GM18951 (cell line): ENCODE measurements around the gene UBE3B.

Experiments
- POLR2A ChIP-seq: IDR thresholded peaks from 4 replicates; pipeline ENCODE4 v1.6.1; 2011; ENCODE audit warnings: mild to moderate bottlenecking; ENCODE audit not compliant: insufficient read length, insufficient read depth; ENCODE audit errors: extremely low read depth
- in situ Hi-C: fragments of 300-500 bp; cut with MboI; formaldehyde crosslinking; loops from one replicate; pipeline ENCODE4 v1.12.0; 2022; ENCODE audit warnings: low sequenced_read_pairs, mixed read lengths, inconsistent platforms; ENCODE audit not compliant: unreplicated experiment

Gene UBE3B

DNA sequence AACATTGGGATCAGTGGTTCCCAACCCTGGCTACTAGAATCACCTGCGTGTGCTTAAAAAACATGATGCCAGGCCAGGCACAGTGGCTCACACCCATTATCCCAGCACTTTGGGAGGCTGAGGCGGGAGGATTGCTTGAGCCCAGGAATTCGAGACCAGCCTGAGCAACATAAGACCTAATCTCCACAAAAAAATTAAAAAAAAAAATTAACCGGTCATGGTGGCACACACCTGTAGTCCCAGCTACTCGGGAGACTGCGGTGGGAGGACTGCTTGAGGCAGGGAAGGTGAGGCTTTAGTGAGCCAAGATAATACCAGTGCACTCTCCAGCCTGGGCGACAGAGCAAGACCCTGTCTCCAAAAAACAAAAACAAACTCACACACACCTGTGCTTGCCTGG lies 2.3 kb upstream of the UBE3B start:
- in situ Hi-C loops, result no loop called here
- TF ChIP-seq POLR2A, result no peak

DNA sequence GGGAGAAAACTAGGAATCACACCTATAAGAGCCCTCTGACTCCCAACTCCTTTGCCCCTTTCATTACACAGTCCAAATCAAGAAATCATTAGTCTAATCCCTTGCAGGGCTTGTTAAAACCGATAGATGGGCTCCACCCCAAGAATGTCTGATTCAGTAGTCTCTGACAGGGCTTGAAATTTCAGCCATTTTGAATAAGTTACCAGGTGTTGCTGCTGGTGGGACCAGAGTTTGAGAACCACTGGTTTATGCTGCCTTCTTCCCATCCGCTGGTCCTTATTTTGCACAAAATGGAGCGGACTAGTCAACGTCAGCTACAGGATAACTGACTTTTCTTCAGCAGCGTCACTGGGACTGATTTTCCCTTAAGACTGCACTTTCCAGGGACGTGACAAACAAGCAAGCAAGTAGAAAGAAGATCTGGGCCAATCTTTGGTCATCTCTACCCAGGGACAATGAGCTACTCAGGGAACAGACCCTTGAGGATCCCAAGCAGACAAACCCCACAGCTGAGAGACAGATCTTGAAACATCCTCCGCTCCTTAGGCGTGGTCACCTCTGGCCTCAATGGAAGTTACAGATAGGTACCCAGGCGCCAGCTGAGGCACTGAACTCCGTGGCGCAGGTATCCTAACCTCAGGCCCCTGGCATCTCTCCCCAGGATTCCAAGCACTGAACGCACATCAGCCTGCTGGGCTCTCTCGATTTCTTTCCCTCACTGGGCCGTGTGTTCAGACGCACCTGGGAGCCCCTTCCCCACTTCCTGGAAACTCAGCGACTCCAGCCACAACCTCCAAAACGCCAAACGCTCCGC lies 1.2 kb upstream of the UBE3B start:
- in situ Hi-C loops, result no loop called here

DNA sequence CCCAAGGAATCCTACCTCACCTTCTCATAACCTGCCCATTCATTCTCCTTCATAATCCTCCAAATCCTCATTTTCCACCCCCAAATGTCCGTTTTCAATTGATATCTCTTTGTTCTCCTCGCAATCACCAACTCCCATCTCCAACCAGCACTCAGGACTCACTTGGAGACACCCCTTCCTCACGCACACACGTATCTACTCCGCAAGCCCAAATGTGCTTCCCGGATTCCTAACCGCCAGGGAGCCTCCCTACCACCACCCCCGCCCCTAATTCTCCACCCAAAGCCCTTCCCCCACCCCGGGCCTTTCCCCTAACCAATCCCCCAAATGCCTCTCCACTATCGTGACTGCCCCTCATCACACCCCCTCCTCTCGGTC lies 638 bp upstream of the UBE3B start:
- no peak for TF ChIP-seq POLR2A
- in situ Hi-C loops, result no loop called here

More for the DNA sequence above, 1.2 kb upstream of the UBE3B start:
- TF ChIP-seq POLR2A, result no peak

DNA sequence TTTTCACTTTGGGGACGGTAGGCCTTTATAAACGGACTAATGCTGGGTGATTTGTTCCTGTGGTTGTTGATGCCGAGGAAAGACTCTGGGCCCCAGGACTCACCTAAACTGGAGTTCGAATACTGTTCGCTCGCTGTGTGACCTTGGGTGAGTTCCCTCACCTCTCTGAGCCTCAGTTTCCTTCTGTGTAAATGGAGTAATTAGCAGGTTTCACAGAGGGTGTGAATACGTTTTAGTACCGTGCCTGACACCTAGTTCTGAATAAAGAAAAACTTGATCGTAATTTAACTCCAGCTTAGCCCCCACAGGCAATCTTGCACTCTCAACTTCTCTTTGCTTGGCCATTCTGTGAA lies 505 bp downstream of the UBE3B start:
- in situ Hi-C loops, result no loop called here
- no peak for TF ChIP-seq POLR2A

DNA sequence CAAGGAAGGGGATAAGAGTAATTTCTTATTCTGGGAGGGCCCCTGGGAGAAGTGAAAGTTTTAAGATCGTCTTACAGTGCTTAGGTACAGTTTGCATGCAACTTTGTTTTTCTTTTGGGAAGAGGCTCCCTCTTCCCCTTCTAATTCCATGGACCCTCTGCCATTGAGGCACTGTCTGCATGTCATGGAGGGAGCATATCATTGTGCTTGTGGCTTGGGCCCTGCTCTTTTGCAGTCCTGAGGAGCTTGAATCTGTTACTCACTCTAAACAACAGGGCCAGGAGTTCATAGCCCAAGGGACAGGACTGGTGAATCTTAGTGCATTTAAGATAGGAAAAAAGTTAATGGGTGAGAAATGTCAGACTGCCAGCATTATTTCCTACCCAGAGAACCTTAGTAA lies 2.3 kb downstream of the UBE3B start:
- in situ Hi-C loops, result no loop called here
- TF ChIP-seq POLR2A, result no peak

DNA sequence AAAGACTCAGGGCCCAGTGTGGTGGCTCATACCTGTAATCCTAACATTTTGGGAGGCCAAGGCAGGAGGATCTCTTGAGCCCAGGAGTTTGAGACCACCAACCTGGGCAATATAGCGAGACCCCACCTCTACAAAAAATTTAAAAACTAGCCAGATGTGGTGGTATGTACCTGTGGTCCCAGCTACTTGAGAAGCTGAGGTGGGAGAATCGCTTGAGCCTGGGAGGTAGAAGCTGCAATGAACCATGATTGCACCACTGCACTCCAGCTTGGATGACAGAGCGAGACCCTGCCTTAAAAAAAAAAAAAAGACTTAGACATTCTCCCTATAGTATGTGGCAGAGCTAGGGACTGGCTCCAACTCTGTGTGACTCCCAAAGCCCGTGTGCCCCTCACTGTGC lies 2.9 kb downstream of the UBE3B start:
- in situ Hi-C loops, result no loop called here
- TF ChIP-seq POLR2A, result no peak

DNA sequence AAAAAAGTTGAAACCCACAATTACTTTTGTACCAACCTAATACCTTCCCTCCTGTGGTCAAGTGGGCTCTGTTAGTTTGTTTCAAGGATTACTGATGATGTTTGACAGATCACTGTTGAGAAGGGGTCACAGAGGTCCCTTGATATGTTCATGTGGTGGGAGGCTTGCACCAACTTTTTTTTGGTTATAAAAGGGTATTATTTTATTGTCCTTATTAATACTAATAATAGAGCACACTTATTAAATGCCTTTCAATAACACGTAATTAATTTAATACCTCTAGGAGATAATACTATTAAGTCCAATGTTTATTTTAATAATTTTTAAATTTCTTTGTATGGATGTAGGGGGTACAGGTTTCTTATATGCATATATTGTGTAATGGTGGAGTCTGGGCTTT lies 4.4 kb downstream of the UBE3B start:
- no peak for TF ChIP-seq POLR2A
- in situ Hi-C loops, result no loop called here

DNA sequence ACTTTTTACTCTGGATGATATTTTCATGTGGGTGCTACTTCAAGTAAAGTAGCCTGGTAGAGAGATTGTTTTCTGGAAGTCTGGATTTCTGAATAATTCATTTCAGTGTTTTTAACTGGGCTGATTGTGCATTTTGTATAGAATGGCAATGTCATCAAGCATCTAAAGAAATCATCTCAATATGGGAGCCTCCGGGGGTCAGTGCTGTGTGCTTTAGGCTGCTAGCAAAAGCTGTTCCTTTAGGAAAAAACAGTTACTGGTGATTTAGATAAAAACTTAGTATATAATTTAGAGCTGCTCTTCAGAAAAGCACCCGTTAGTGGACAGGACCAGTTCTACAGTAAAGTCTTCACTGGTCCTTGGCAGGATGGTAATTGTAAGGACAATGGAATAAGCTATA lies 5.1 kb downstream of the UBE3B start:
- in situ Hi-C loops, result no loop called here
- no peak for TF ChIP-seq POLR2A

DNA sequence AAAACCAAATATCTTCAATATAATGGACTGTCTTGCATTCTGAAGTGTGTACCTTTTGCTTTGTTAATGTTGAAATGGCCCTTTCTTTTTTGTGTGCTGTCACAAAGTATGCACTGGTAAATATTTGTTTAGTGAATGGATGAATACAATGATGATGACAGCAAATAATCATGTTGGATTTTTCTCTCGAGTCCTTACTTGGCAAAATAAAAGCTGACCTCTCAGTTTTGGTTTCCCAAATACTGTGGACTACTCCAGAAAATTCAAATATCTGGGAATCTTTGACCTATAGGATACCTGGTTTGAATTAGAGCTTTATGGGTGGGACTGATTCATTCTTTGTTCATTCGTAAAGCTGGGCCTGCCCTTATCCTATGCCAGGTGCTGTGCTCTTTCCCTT lies 5.5 kb downstream of the UBE3B start:
- TF ChIP-seq POLR2A, result no peak
- in situ Hi-C loops, result no loop called here

DNA sequence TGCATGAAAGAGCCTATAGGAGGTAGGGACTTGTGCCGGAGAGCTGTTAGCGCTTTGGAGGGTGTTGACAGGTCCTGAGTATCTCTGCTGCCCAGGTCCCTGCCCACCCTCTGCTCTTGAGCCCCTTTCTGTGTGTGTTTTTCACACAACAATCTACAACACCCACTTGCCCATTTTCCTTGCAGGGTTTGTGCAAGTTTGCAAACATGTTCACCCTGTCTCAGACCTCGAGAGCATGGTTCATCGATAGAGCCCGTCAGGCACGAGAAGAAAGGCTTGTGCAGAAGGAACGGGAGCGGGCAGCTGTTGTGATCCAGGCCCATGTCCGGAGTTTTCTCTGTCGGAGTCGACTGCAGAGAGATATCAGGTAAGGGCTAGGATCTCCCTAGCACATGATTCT lies 5.9 kb downstream of the UBE3B start:
- TF ChIP-seq POLR2A, result no peak
- in situ Hi-C loops, result no loop called here

DNA sequence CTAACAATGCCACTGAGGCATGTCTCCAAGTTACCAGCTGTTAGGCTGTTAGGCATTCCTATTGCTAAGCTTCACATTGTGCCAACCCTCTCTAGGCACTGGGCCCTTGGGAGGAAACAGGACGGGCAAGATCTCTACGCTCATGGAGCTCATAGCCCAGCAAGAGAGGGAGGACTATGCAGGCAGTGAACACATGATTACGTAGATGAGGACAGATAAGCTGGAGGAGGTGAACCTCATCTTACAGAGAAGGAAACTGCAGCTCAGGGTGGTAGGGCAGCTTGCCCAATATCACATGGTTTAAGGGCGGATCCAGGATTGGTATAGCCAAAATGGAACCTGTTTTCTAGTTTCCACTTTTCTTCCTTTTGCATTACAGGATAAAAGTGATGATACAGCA lies 7.8 kb downstream of the UBE3B start:
- in situ Hi-C loops, result no loop called here
- no peak for TF ChIP-seq POLR2A

DNA sequence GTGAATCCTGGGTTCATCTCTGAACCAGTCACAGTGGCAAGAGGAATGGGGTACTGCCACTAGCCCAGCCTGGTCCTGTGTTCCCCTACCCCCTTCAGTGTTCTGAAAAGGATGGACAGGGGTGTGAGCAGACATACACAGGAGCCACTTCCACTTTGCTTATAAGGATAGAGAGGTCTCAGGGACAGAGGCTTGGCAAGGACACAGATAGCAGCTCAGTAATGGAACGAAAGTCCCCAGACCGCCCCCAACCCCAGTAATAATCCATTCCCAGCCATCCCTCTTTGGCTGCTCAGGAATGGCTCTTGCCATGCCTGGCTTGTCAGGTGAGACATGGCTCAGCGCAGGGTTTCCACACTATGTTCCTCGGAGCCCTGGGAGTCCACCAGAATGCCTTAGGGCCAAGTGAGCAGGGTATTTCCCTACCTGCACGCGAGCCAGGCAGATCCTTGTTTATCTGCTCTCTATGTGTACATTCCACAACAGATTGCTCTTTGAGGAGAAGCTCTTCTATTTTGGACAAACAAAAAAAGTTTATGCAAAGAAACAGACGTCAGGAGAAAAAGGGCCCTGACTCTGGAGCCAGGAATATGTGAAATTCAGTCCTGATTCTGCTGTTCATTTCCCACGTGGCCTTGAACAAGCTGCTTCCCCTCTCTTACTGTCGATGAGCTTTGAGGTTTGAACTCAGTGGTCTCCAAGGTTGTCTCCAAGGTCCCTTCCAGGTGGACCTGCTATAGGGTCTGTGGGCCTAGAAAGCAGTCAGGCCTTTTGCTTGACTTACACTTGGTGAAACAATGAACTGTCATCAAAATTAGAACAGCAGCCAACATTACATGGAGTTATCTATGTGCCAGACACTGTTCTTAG lies 10.0 kb downstream of the UBE3B start:
- in situ Hi-C loops, result no loop called here
- no peak for TF ChIP-seq POLR2A

DNA sequence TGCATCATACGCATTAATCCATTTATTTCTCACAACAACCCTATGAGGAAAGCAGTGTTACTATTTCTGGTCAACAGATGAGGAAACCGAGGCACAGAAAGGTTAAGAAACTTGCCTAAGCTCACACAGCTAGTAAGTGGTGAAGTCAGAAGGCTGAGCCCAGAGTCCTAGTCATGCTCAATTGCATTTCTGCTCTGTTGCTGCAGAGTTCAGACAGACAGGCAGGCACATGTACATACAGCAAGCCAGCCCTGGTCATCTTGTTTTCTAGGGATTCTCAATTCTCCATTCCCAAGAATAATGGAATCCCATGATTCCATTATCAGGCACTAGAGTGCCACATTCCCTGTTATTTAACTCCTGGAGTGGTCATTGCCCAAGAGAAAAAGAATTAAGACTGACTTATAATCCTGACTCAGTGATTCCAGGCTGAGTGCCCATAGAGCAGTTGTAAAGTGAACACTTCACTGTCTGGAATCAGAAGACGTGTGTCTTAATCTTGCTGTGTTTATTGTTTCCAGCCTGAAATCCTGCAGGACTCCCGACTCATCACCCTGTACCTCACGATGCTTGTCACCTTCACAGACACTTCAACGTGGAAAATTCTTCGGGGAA lies 10.7 kb downstream of the UBE3B start:
- in situ Hi-C loops, result no loop called here
- no peak for TF ChIP-seq POLR2A
